AG09319 (cell line): ENCODE data around the gene GARS1.

Source experiments
- DNase-seq: peaks from one replicate; pipeline ENCODE4 v3.0.0-alpha.2; 2010; ENCODE audit warnings: low read depth; ENCODE audit errors: extremely low read depth
- CTCF ChIP-seq: IDR thresholded peaks from 2 replicates; pipeline ENCODE4 v1.5.1; 2011; ENCODE audit warnings: low read depth, mild to moderate bottlenecking, inconsistent platforms, low read length, moderate library complexity

Gene GARS1

DNA sequence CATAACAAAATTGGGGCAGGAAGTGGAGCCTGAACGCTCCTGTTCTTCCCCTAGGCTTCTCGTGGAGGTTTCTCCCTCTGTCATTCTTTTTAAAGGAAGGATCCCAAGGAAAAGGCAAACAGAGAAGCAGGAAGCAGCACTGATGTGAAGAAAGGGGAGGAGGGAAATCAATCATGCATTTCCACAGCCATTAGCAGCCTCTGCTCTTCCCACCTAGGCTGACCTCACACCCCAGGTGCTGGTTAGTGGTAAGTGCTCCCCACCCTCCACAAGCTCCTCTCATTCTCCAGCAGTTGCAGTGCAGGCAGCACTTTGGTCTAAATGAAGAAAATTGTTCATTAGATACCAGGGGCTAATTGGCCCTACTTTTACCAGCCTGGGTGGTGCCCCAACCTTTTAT lies 85.0 kb downstream of the GARS1 start:
- no peak for TF ChIP-seq CTCF
- DNase-seq, result no peak

GRCh38 chr7:30681331-30681797 lies 86.7 kb downstream of the GARS1 start:
- TF ChIP-seq CTCF, result no peak
- DNase-seq, result no peak

- no peak for DNase-seq
- TF ChIP-seq CTCF, result no peak
These were observed 87.1 kb downstream of the GARS1 start for GRCh38 chr7:30681815-30682211.

DNA sequence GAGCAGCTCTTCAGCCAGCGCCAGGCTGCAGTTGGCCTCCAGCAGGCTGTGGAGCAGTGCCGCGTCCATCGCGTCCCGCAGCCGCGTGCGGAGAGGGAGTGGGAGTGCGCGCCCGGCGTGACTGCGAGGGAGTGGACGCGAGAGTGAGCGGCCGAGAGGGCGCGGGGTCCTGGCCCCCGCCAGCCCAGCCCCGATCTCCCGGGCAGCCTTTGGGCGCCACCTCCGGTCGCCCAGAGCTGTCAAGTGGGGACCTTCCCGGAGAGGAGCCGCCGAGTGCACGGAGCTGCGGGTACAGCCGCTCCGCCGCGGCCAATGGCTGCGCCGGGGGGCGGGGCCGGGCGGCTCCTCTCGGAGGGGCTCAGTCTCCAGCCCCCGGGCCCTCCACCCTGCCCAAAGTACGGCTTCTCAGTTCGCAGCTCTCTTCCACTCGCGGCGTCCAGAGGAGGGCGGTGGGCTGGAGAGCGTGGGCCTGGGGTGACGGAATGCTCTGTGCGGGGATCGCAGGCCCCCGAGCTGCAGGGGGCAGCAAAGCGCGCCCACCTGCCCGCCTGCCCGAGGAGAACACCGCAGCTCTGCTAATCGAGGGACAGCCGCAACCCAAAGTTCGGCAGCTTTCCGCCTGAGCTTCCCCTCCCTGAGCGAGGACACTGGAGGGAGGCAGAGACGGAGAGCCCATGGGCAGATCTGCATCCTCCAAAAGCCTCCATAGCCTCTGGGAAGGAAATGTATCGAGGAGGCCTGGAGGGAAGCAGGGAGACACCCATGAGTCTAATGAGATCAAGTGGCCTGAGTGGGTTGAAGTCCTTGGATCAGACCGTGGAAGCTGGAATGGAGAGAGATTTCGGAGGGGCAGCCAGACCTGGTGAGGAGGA lies 87.8 kb downstream of the GARS1 start, which contains the start of gene CRHR2:
CRHR2 (minus strand) TSS at position 245 of the 872 bp plus-strand sequence; CDS start at position 69, 176 bp downstream.
- no peak; the same call in 1 of the 2 replicates for TF ChIP-seq CTCF
- DNase-seq, result no peak

DNA sequence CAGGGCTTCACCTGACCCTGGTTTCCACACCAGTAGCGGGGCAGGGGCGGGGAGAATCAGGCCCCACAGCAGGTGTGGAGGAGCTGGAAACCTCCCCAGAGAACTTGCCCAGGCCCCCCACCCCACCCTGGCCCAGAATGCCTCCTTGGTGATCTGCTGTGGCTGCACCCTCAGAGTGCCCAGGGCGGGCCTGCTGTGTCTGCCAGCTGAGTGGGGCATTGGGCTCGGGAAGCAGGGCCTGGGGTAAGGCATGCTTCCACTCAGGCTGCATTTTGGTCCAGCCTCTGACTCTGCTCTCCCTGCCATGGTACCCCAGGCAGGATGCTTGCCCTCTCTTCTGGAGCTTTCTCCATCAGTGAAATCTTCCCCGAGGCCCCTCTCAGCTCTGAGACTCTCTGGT lies 88.6 kb downstream of the GARS1 start:
- TF ChIP-seq CTCF, result no peak
- DNase-seq, result no peak
